Gastroesophageal sphincter (tissue), 4 donors: ENCODE measurements around the gene ITM2B. TPM values are rescaled to one million over a fixed set of nuclear protein-coding genes. Genes with fewer than 3 reads are reported as not detected.

Experiments
- ATAC-seq: fragments of 150-250 bp; one replicate; pipeline ENCODE4 v1.9.1; 2016; ENCODE audit warnings: mild to moderate bottlenecking, moderate library complexity
- H3K27ac ChIP-seq, 4 donors: fragments of 200-600 bp; sonication (generic) in 3 of 4; 1 replicate in 3 of 4; 2 replicates in 1 of 4; pipeline ENCODE4 v1.5.1; 2016 to 2019
- H3K27me3 ChIP-seq: fragments of 200-600 bp; sonication (generic); one replicate; pipeline ENCODE4 v1.5.1; 2019
- H3K36me3 ChIP-seq, 2 donors: fragments of 200-600 bp; sonication (generic); one replicate each; pipeline ENCODE4 v1.5.1; 2019; ENCODE audit warnings: control low read depth in 1 of 2
- H3K4me1 ChIP-seq, 3 donors: fragments of 200-600 bp; sonication (generic); 1 replicate in 2 of 3; 2 replicates in 1 of 3; pipeline ENCODE4 v1.5.1; 2016 to 2019; ENCODE audit warnings: control low read depth in 2 of 3
- H3K4me3 ChIP-seq, 2 donors: fragments of 200-600 bp; sonication (generic); one replicate each; pipeline ENCODE4 v1.5.1; 2019; ENCODE audit warnings: mild to moderate bottlenecking in 1 of 2, moderate library complexity in 1 of 2
- H3K9me3 ChIP-seq, 3 donors: fragments of 200-600 bp; sonication (generic); one replicate each; pipeline ENCODE4 v1.5.1; 2017 to 2019; ENCODE audit warnings: control low read depth in 2 of 3
- CTCF ChIP-seq, 4 experiments: fragments of 200-600 bp in 2 of 4; fragments of 450-650 bp in 2 of 4; sonication (generic) in 1 of 4; IDR thresholded peaks; one replicate each; pipeline ENCODE4 v1.5.1; 2017 to 2019; ENCODE audit warnings: antibody characterized with exemption in 4 of 4, mild to moderate bottlenecking in 2 of 4, moderate library complexity in 2 of 4
- EP300 ChIP-seq: sonication (generic); formaldehyde crosslinking; IDR thresholded peaks from one replicate; pipeline ENCODE4 v1.6.1; 2017; ENCODE audit warnings: antibody characterized with exemption, mild to moderate bottlenecking
- POLR2A ChIP-seq, 2 donors: fragments of 450-650 bp; IDR thresholded peaks; one replicate each; pipeline ENCODE4 v1.6.1; 2017; ENCODE audit warnings: antibody characterized with exemption in 2 of 2, mild to moderate bottlenecking in 2 of 2, moderate library complexity in 1 of 2
- POLR2AphosphoS5 ChIP-seq: sonication (generic); formaldehyde crosslinking; IDR thresholded peaks from one replicate; pipeline ENCODE4 v1.6.1; 2017; ENCODE audit warnings: antibody characterized with exemption
- WGBS, 2 donors: methylation state at CpG; one replicate each; pipeline ENCODE4 v1.1.5; 2018; ENCODE audit warnings: low coverage in 1 of 2; 5-methylcytosine and 5-hydroxymethylcytosine counted together
- total RNA-seq, 4 donors: library from RNA; depleted of rRNA; stranded (reverse); fragments of >200 nt; gene quantifications; one replicate each; pipeline ENCODE4 v1.1.0, GENCODE V29; 2016

The ITM2B gene
- total RNA-seq, 4 donors from 2014 or later: 263 to 380 (median 300) TPM

DNA sequence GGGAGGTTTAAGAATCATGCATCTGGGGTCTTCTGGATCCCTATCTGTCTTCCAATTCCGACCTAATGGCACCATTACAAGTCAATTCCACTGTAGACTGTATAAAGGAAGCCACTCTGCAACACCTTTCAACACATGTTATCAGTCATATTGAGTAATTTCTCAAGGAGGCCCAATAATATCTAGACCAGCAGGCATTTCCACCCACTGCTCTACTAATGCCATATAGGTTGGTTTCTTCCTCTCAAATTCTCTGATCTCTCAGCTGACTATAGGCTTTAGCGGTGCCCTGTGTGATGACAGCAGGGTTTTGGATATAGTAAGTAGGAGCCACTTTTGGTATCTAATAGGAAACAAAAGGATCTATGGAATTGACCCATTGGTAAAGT is 12.4 kb upstream of the ITM2B start:
- peaks cover 0 to 21% (median 0%) of the 10 kb centered on the region in 3 donors for H3K4me1 ChIP-seq
- no peaks in the 10 kb centered on the region for H3K9me3 ChIP-seq
- no peak overlapping the region for H3K4me3 ChIP-seq
- no peaks in the 10 kb centered on the region for H3K27me3 ChIP-seq
- no peaks in the 10 kb centered on the region for H3K36me3 ChIP-seq
- WGBS, 2 donors: 78 to 84% methylated on average over 1 to 2 of the region's 2 CpGs
- no peak for ATAC-seq
- TF ChIP-seq CTCF (IDR thresholded peaks at IDR 0.05) (no peak), POLR2AphosphoS5 (no peak)
- H3K27ac ChIP-seq: peak overlapping the region in 2 of 4 donors; percentile 48 to 66

GRCh38 chr13:48220981-48221685 is 11.9 kb upstream of the ITM2B start:
- WGBS, 2 donors: 46 to 53% methylated on average over 8 of the region's 8 CpGs
- ATAC-seq: peak; percentile 26
- TF ChIP-seq POLR2A (IDR thresholded peaks at IDR 0.05): no peak
- TF ChIP-seq POLR2AphosphoS5: no peak
- no peak for TF ChIP-seq EP300
- no peak for TF ChIP-seq CTCF (IDR thresholded peaks at IDR 0.05)
- no peaks in the 10 kb centered on the region for H3K36me3 ChIP-seq
- H3K4me1 ChIP-seq: peaks cover 0 to 21% (median 0%) of the 10 kb centered on the region in 3 donors
- no peaks in the 10 kb centered on the region for H3K9me3 ChIP-seq
- H3K27me3 ChIP-seq: no peaks in the 10 kb centered on the region
- H3K4me3 ChIP-seq: no peak overlapping the region
- H3K27ac ChIP-seq: peak overlapping the region in 3 of 4 donors; percentile 48 to 66 (median 63)

DNA sequence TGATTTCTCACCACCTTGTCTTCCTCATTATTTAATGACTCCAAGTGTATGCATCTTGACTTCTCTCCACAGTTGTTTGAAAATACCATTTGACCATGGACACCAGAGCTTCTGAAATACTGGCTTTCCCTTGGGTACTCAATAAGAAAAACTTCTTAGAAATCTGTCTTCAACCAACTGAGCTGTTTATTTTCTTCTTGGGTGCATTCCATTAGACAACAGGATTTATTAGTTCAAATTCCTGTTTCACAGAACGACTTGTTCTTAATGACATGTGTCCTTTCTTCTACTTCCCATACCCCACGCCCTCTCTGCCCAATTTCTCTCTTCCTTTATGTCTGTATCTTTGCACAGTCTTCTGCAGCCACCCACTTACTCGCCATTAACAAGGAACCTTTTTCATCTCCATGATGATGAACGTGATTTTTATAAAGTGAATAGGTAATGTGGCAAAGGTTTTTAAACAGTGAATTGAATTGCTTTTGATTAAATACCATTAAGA is 11.3 kb upstream of the ITM2B start:
- Histone ChIP-seq H3K36me3 (no peaks in the 10 kb centered on the region), H3K4me1 (peaks cover 0 to 21% (median 0%) of the 10 kb centered on the region in 3 donors), H3K27ac (peak overlapping the region in 3 of 4 donors; percentile 55 to 66 (median 63)), H3K9me3 (no peaks in the 10 kb centered on the region), H3K27me3 (no peaks in the 10 kb centered on the region), H3K4me3 (peak overlapping the region in 1 of 2 donors; percentile 33)
- ATAC-seq: no peak
- TF ChIP-seq POLR2AphosphoS5 (no peak), CTCF (IDR thresholded peaks at IDR 0.05) (no peak), POLR2A (IDR thresholded peaks at IDR 0.05) (no peak), EP300 (no peak)
- 55 to 63% methylated on average over 4 of the region's 4 CpGs for WGBS, 2 donors

DNA sequence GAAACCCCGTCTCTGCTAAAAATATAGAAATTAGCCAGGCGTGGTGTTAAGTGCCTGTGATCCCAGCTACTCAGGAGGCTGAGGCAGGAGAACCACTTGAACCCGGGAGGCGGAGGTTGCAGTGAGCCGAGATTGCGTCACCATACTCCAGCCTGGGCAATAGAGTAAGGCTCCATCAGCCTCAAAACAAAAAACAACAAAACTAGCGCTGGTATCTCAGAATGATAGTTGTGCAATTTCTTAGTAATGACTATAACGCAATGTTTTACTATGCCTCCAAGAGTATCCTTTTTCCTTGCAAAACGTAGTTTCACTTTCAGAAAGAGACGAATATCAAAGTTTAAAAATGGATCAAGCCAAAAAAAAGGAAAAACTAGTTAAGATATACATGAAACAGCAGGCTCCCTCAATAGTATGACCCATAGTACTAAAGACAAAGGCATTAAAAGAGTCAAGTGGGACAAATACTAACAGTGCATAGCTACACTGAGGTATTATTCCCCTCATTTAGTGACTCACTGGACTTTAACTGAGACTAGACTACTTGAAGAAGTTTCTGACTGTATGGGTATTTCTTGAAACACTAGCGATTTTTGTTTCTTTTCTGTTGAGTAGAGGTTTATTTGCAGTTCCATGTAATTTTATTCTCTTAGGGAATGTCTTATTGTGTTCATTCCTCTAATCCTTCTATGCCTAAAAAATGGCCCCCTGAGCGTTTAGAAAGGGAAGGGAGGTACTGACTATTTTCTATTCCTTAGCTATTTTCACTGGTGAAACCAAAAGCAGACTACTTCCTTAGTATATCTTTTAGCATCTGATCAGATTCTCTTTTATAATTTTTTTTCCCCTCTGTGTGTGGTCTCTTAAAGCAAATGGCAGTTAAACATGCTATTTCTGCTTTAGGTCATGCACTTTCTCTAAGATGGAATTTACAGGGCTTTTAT is 10.4 kb upstream of the ITM2B start:
- WGBS, 2 donors: 47 to 49% methylated on average over 7 to 12 of the region's 12 CpGs
- H3K4me3 ChIP-seq: peak overlapping the region; percentile 11 to 33
- TF ChIP-seq POLR2AphosphoS5 (peak; percentile 43), EP300 (no peak)
- peak overlapping the region; percentile 2 to 66 (median 59) for H3K27ac ChIP-seq
- H3K4me1 ChIP-seq: peaks cover 0 to 21% (median 0%) of the 10 kb centered on the region in 3 donors
- no peaks in the 10 kb centered on the region for H3K9me3 ChIP-seq
- no peaks in the 10 kb centered on the region for H3K27me3 ChIP-seq
- H3K36me3 ChIP-seq: no peaks in the 10 kb centered on the region
- peak; percentile 86 for ATAC-seq

DNA sequence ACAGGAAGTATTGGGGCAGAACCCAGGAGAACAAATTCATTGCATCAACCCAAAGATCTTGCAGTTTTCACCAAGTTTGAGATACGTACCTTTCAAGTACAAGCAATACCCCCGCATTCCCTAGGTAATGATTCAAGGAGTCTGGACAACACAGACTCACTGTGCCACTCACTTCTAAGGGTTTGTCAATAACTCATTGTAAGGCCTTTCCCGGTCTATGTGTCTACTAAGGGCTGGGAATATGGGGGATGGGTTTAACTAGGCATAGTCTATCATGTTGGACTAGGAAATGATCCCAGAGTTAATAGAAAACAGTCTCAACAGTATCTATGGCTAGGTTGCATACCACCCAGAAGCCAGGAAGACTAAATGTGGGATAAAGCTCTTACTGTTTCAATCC is 8.3 kb upstream of the ITM2B start:
- Histone ChIP-seq H3K4me3 (no peak overlapping the region), H3K9me3 (no peaks in the 10 kb centered on the region), H3K27me3 (no peaks in the 10 kb centered on the region), H3K4me1 (peaks cover 0 to 21% (median 0%) of the 10 kb centered on the region in 3 donors), H3K36me3 (no peaks in the 10 kb centered on the region), H3K27ac (no peak overlapping the region)
- WGBS, 2 donors: 90 to 95% methylated on average over 2 of the region's 3 CpGs
- ATAC-seq: no peak
- TF ChIP-seq POLR2A (IDR thresholded peaks at IDR 0.05): no peak
